Epithelial cell of proximal tubule (primary cell): ENCODE results near the gene KCNQ1. TPM values are rescaled to one million over a fixed set of nuclear protein-coding genes. Genes with fewer than 3 reads are reported as not detected.
A peak's percentile ranks its signal among the peaks of the same experiment; 100 is the strongest.

Experiments
- DNase-seq: peaks from one replicate; pipeline ENCODE4 v3.0.0-alpha.2; 2011; ENCODE audit warnings: low read depth
- H3K4me3 ChIP-seq: 2 replicates; pipeline ENCODE4 v1.5.1; 2011; ENCODE audit warnings: low read depth, mild to moderate bottlenecking, low read length
- CTCF ChIP-seq: conservative IDR thresholded peaks from 2 replicates; pipeline ENCODE4 v1.5.1; 2012; ENCODE audit warnings: low read depth, mild to moderate bottlenecking, low read length
- total RNA-seq: library from RNA; depleted of rRNA; stranded (reverse); fragments of >200 nt; gene quantifications from 2 replicates; pipeline ENCODE4 v1.2.3, GENCODE V29; 2015

Gene KCNQ1
- total RNA-seq, 1 donor from 2014 or later = 0.46 TPM

DNA sequence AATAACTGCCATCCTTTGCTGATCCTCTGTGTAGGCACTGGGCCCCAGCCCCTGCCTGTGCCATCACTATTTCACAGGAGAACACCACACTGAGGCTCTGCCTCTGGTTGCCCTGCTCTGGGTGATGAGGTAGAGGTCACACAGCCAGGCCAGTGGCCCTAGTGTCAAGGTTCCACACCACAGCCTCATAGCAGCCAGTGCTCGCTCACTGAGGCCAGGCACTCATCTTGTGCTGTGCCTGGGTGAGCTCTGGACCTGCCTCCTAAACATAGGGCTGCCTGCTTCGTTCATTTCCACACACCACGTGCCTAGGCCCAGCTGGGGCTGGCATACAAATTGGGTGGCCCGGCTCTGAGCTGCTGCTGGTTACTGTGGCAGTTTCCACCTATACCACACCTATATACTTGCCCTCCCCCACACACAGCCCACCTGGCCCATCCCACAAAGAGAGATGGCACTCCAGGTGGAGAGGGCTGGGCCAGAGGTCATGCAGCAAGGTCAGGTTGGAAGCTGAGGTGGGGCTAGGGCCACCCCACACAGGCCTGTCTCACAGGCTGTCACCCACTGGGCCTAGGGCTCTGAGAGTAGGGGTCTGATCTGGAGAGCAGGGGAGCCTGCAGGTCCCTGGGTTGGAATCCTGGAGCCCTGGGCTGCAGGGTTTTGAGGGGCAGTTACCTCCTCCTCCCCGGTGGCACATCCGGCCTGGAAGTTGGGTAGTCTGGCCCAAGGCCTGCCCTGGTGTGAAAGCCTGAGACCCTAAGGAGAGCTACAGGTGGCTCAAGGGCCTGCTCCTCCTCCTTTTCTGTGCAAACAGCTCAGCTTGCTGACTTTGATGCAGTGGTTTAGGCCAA is 243.8 kb downstream of the KCNQ1 start:
- DNase-seq = no peak
- H3K4me3 ChIP-seq = no peak overlapping the region
- TF ChIP-seq CTCF = no peak

GRCh38 chr11:2689651-2690575 is 245.1 kb downstream of the KCNQ1 start:
- no peak for DNase-seq
- no peak overlapping the region for H3K4me3 ChIP-seq

GRCh38 chr11:2690596-2691354 is 246.0 kb downstream of the KCNQ1 start:
- no peak for TF ChIP-seq CTCF
- no peak overlapping the region for H3K4me3 ChIP-seq
- DNase-seq = no peak

More at GRCh38 chr11:2689651-2690575, 245.1 kb downstream of the KCNQ1 start:
- no peak for TF ChIP-seq CTCF

DNA sequence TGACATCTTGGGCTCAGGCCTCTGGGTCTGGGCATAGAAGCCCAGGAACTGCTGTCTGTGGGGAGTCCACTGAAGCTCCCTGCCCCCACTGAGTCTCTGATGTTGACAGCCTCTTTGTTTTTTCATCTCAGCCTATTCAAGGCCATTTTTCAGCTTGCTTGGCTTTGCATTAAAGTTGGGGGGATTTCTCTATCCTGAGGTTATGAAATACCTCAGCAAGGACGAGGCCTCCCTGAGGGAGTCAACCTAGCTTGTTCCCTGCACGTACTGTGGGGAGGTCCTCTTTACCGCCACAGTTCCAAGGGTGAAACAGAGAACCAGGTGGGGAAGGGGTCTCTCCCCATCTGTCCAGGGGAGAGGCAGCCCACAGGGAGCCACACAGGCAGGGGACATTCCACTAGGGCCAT is 246.6 kb downstream of the KCNQ1 start:
- no peak for DNase-seq
- H3K4me3 ChIP-seq = no peak overlapping the region
- TF ChIP-seq CTCF = no peak

- H3K4me3 ChIP-seq = no peak overlapping the region
- peak; percentile 69 for TF ChIP-seq CTCF
- no peak for DNase-seq
Measured at GRCh38 chr11:2691991-2692875, 247.4 kb downstream of the KCNQ1 start.
